HepG2 (cell line): ENCODE data around the gene MYBPC3. TPM values are rescaled to one million over a fixed set of nuclear protein-coding genes. Genes with fewer than 3 reads are reported as not detected.

ENCODE experiments used
- ATAC-seq: fragments of 200-7000 bp; cut with Tn5 transposase; 3 replicates; pipeline ENCODE4 v1.9.1; 2020; ENCODE audit warnings: mild to moderate bottlenecking, moderate library complexity
- BruUV-seq: library from RNA; stranded (reverse); fragments of 400-500 nt; replicated peaks from 2 replicates; lab custom pipeline; 2021; lab: Mats Ljungman, UMichigan
- CTCF ChIA-PET: fragments of 300-600 bp; formaldehyde crosslinking; extraction: SDS; loops from one replicate; lab custom pipeline; 2021; ENCODE audit warnings: low total read pairs, inconsistent platforms, low intra/inter-chr PET ratio; lab: Yijun Ruan, JAX
- POLR2A ChIA-PET: fragments of 350-600 bp; sonication (Branson Sonifier 250); formaldehyde crosslinking; loops from one replicate; lab custom pipeline; 2020; ENCODE audit warnings: antibody characterized with exemption, inconsistent platforms; lab: Yijun Ruan, JAX
- DNase-seq: peaks from one replicate; pipeline ENCODE4 v3.0.0-alpha.2; 2015; ENCODE audit warnings: low spot score
- FAIRE-seq: peaks from 3 replicates; lab custom pipeline; 2011; peaks lifted over from hg19 to GRCh38; lab: Jason Lieb, UNC
- H2AFZ ChIP-seq: one replicate; pipeline ENCODE4 v1.6.1; 2011; ENCODE audit warnings: low read length, inconsistent platforms
- H3K27ac ChIP-seq: fragments of 300-600 bp; 3 replicates; pipeline ENCODE4 v1.8.0; 2011; ENCODE audit warnings: mixed run types, mild to moderate bottlenecking, mixed read lengths, low read length, inconsistent platforms; ENCODE audit not compliant: insufficient read depth; ENCODE audit errors: extremely low read length
- H3K27me3 ChIP-seq, 2 experiments: fragments of 200-600 bp in 1 of 2; 2 replicates in 1 of 2; 3 replicates in 1 of 2; pipeline versions ENCODE4 v1.6.0 to v1.8.0; 2011; ENCODE audit warnings: low read length in 2 of 2, mild to moderate bottlenecking in 2 of 2, moderate library complexity in 2 of 2, inconsistent platforms in 1 of 2; ENCODE audit not compliant: insufficient read depth in 2 of 2, control insufficient read depth in 1 of 2
- H3K36me3 ChIP-seq, 2 experiments: fragments of 200-600 bp in 1 of 2; replicated peaks in 1 of 2; 2 replicates in 1 of 2; 3 replicates in 1 of 2; pipeline versions ENCODE4 v1.5.1 to v1.8.0; 2011; ENCODE audit warnings: low read length in 2 of 2, inconsistent platforms in 1 of 2; ENCODE audit not compliant: insufficient read depth in 2 of 2, control insufficient read depth in 1 of 2
- H3K4me1 ChIP-seq: 2 replicates; pipeline ENCODE4 v1.5.1; 2012; ENCODE audit warnings: low read length, inconsistent platforms; ENCODE audit not compliant: insufficient read depth
- H3K4me2 ChIP-seq: 2 replicates; pipeline ENCODE4 v1.6.0; 2011; ENCODE audit warnings: low read depth, low read length, inconsistent platforms
- H3K4me3 ChIP-seq, 3 experiments: fragments of 200-600 bp in 1 of 3; sonication (generic), shearing (Covaris generic) in 1 of 3; replicated peaks in 1 of 3; 2 replicates each; pipeline ENCODE4 v1.5.1; 2011 to 2016; ENCODE audit warnings: low read length in 3 of 3, inconsistent platforms in 2 of 3, low read depth in 2 of 3, mild to moderate bottlenecking in 2 of 3, control low read depth in 1 of 3, mixed read lengths in 1 of 3; ENCODE audit not compliant: insufficient read depth in 1 of 3
- H3K79me2 ChIP-seq: one replicate; pipeline ENCODE4 v1.6.1; 2011; ENCODE audit warnings: low read length, inconsistent platforms; ENCODE audit not compliant: insufficient read depth
- H3K9ac ChIP-seq: 2 replicates; pipeline ENCODE4 v1.6.0; 2011; ENCODE audit warnings: mild to moderate bottlenecking, low read depth, low read length, inconsistent platforms; ENCODE audit not compliant: insufficient read depth
- H3K9me3 ChIP-seq: 2 replicates; pipeline ENCODE4 v1.5.1; 2012; ENCODE audit warnings: mild to moderate bottlenecking, low read length
- H4K20me1 ChIP-seq: 2 replicates; pipeline ENCODE4 v1.6.0; 2011; ENCODE audit warnings: inconsistent platforms, mild to moderate bottlenecking, low read length, moderate library complexity; ENCODE audit not compliant: insufficient read depth
- BORCS8-MEF2B ChIP-seq: sonication (generic); formaldehyde crosslinking; IDR thresholded peaks from 2 replicates; pipeline ENCODE4 v1.8.0; 2022; ENCODE audit warnings: mild to moderate bottlenecking, missing genetic modification reagents
- ELF4 ChIP-seq: sonication (generic); formaldehyde crosslinking; IDR thresholded peaks from 2 replicates; pipeline ENCODE4 v1.5.0; 2020; ENCODE audit warnings: missing genetic modification reagents, mild to moderate bottlenecking, moderate library complexity, borderline replicate concordance
- GABPB1 ChIP-seq: IDR thresholded peaks from 2 replicates; pipeline ENCODE4 v1.6.1; 2016; ENCODE audit warnings: mild to moderate bottlenecking, missing genetic modification reagents, moderate library complexity, missing compliant biosample characterization
- HNF4G ChIP-seq, 2 experiments: sonication (generic) in 1 of 2; formaldehyde crosslinking in 1 of 2; IDR thresholded peaks; 2 replicates each; pipeline versions ENCODE4 v1.4.0 to v1.6.1; 2011 to 2020; ENCODE audit warnings: borderline replicate concordance in 2 of 2, low read depth in 2 of 2, mild to moderate bottlenecking in 2 of 2, low read length in 1 of 2, missing genetic modification reagents in 1 of 2, moderate library complexity in 1 of 2
- KLF12 ChIP-seq: sonication (generic); formaldehyde crosslinking; IDR thresholded peaks from 2 replicates; pipeline ENCODE4 v1.4.0; 2020; ENCODE audit warnings: missing genetic modification reagents, borderline replicate concordance
- ZNF20 ChIP-seq: sonication (generic); formaldehyde crosslinking; IDR thresholded peaks from 2 replicates; pipeline ENCODE4 v1.4.0; 2020; ENCODE audit warnings: mild to moderate bottlenecking, moderate library complexity, missing genetic modification reagents
- ZNF550 ChIP-seq: sonication (generic); formaldehyde crosslinking; IDR thresholded peaks from 2 replicates; pipeline ENCODE4 v1.4.0; 2020; ENCODE audit warnings: mild to moderate bottlenecking, missing genetic modification reagents, borderline replicate concordance
- ZNF768 ChIP-seq: sonication (generic); formaldehyde crosslinking; IDR thresholded peaks from 2 replicates; pipeline ENCODE4 v1.4.0; 2020; ENCODE audit warnings: missing genetic modification reagents
- WGBS: methylation state at CpG from one replicate; pipeline ENCODE4 v1.1.6; 2017; ENCODE audit warnings: low lambda C conversion rate; 5-methylcytosine and 5-hydroxymethylcytosine counted together
- in situ Hi-C: cut with HindIII; loops from 2 replicates; pipeline ENCODE4 v1.10.0; 2017; ENCODE audit warnings: low pct_unique_long_range_greater_than_20kb; ENCODE audit not compliant: extremely low pct_ligation_motif_present
- intact Hi-C: fragments of 100-400 bp; cut with micrococcal nuclease; formaldehyde crosslinking; loops from one replicate; pipeline ENCODE4 v1.10.0; 2022; ENCODE audit not compliant: unreplicated experiment
- polyA plus RNA-seq, 8 experiments: library from polyadenylated mRNA; depleted of rRNA in 3 of 8; stranded (reverse) in 7 of 8; unstranded in 1 of 8; fragments of >200 nt; fragmentation: Illumina TruSeq in 4 of 8; extraction: Trizol in 4 of 8; gene quantifications; 2 replicates each; pipeline versions ENCODE4 v1.2.1 to v1.2.3, GENCODE V29; 2011 to 2016; ENCODE audit warnings: low read depth in 4 of 8, missing spikeins in 1 of 8, mixed read lengths in 1 of 8; ENCODE audit not compliant: insufficient read depth in 1 of 8
- total RNA-seq, 5 experiments: library from RNA; depleted of rRNA; stranded (reverse); fragments of >200 nt; fragmentation: Illumina TruSeq; extraction: Trizol; gene quantifications; 2 replicates each; pipeline ENCODE4 v1.2.3, GENCODE V29; 2016; ENCODE audit warnings: low read depth in 1 of 5
- TF ChIP-seq, protein P1 (sequence below): sonication (generic); formaldehyde crosslinking; IDR thresholded peaks from 2 replicates; pipeline ENCODE4 v1.9.0; 2021; ENCODE audit warnings: missing genetic modification reagents, borderline replicate concordance
- TF ChIP-seq, protein P2 (sequence below): IDR thresholded peaks from 2 replicates; pipeline ENCODE4 v1.6.1; 2016; ENCODE audit warnings: mild to moderate bottlenecking
- TF ChIP-seq, protein P3 (sequence below): sonication (generic); formaldehyde crosslinking; IDR thresholded peaks from 2 replicates; pipeline ENCODE4 v1.8.0; 2022; ENCODE audit warnings: mild to moderate bottlenecking, missing genetic modification reagents, moderate library complexity

Gene MYBPC3
- total and polyA plus RNA-seq, 2 of the 13 experiments (the other 11 are each of a cell fraction or from before 2014, with no cell fraction given): not detected

DNA sequence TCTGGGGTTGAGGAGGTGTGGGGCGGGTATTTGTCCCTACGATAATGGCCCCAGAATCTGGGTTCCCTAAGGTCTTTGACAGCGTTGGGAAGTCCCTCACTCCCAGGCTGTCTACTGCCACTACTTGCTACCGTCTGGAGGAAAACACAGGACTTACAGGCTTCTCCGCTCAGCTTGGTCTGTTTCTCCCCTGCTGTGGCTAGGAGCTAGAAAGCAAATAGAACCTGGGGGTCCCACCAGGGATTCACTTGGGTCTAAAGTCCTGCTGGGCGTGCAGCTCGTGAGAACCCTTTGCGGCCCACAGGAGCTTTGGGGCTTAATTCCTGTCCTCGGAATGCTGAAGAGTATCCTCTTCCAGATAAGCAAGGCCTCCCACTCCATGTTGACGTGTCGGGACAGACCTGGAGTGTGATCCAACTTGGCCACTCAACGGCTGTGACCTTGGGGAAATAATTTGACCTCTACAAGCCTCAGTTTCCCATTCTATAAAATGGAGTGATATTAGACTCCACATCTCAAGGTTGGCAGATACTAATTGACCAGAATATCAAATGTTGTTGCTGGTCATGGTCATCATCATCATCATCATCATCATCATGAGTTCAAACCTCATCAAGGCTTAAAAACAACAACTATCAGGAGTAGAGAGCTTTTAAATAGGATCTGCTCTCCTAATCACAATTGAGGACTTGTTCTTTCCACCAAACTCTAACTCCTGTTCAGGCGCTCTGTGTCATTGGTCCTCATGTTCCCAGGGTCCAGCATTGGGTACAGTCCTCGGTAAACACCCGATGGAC is 1.7 kb upstream of the MYBPC3 start (continued):
- TF ChIP-seq KLF12 (CRISPR knock-in tag): no peak
- no peak for TF ChIP-seq ZNF550
- no peak for TF ChIP-seq GABPB1 (CRISPR knock-in tag)
- TF ChIP-seq ZNF20 (CRISPR knock-in tag): no peak

DNA sequence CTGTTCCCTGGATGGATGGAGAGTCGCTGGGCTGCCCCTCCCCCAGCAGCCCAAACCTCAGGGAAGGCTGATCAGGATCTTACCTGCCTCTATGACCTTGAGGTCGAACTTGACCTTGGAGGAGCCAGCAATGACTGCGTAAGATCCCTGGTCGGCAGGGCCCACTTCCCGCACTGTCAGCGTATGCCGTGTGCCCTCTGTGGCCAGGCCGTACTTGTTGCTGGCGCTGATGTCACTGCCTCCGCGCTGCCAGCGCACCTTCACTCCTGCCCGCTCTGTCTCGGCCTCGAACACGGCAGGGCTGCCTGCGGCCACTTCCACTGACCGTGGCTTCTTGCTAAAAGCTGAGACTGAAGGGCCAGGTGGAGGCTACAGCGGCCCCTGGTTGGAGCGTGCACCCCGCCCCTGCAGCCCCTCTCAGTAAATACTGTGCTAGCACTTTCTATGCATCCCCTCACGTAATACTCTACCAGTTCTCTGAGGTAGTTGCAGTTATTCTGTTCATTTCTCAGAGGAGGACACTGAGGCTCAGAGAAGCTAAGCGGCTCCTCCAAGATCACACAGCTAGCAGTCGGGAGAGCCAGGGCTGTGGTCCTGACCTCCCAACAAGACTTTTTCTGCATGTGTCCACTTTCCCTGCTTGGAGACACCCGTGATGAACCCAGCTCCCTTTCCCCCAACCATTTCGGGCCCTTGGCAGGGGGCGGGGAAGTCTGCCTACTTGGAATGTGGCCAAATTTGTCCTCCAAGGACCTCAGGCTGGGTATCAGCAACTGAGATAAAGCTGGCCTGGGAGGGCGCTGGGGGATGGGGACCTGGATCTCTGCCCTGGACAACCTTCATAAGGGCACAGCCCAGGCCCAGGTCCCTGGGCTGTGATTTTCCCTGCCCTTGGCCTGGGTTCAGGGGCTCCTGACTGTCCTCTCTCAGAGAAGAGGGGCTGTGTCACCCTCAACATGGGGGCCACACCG is 1.1 kb downstream of the MYBPC3 start:
- Histone ChIP-seq H2AFZ (no peak overlapping the region), H3K4me2 (no peak overlapping the region), H3K27me3 (peaks cover 9 to 54% of the 10 kb centered on the region in 2 experiments; a peak in 3 of 5 replicates), H3K4me1 (peaks cover 61% of the 10 kb centered on the region), H3K9me3 (no peaks in the 10 kb centered on the region), H3K9ac (no peak overlapping the region), H3K4me3 (no peak overlapping the region)
- FAIRE-seq (no peak), DNase-seq (no peak), ATAC-seq (no peak)
- POLR2A ChIA-PET: no interaction called here
- WGBS: 41% methylated on average over 16 of the region's 29 CpGs
- in situ Hi-C loops: loop anchor here (5.0 kb wide), 1 partner anchor 174 kb away; the partner anchor contains the start of gene ARFGAP2
- TF ChIP-seq, protein P1, sequence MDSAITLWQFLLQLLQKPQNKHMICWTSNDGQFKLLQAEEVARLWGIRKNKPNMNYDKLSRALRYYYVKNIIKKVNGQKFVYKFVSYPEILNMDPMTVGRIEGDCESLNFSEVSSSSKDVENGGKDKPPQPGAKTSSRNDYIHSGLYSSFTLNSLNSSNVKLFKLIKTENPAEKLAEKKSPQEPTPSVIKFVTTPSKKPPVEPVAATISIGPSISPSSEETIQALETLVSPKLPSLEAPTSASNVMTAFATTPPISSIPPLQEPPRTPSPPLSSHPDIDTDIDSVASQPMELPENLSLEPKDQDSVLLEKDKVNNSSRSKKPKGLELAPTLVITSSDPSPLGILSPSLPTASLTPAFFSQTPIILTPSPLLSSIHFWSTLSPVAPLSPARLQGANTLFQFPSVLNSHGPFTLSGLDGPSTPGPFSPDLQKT (CRISPR knock-in tag): no peak
- TF ChIP-seq, protein P2, sequence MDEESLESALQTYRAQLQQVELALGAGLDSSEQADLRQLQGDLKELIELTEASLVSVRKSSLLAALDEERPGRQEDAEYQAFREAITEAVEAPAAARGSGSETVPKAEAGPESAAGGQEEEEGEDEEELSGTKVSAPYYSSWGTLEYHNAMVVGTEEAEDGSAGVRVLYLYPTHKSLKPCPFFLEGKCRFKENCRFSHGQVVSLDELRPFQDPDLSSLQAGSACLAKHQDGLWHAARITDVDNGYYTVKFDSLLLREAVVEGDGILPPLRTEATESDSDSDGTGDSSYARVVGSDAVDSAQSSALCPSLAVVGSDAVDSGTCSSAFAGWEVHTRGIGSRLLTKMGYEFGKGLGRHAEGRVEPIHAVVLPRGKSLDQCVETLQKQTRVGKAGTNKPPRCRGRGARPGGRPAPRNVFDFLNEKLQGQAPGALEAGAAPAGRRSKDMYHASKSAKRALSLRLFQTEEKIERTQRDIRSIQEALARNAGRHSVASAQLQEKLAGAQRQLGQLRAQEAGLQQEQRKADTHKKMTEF (CRISPR knock-in tag): no peak
- TF ChIP-seq, protein P3, sequence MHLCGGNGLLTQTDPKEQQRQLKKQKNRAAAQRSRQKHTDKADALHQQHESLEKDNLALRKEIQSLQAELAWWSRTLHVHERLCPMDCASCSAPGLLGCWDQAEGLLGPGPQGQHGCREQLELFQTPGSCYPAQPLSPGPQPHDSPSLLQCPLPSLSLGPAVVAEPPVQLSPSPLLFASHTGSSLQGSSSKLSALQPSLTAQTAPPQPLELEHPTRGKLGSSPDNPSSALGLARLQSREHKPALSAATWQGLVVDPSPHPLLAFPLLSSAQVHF: no peak
- TF ChIP-seq ZNF768 (CRISPR knock-in tag) (peak; percentile 91), ELF4 (CRISPR knock-in tag) (no peak), BORCS8-MEF2B (CRISPR knock-in tag) (no peak), HNF4G (IDR thresholded peaks at IDR 0.05; ENCODE audit: borderline replicate concordance, low read depth, low read length) (no peak), HNF4G (CRISPR knock-in tag; IDR thresholded peaks at IDR 0.05; ENCODE audit: borderline replicate concordance, low read depth) (no peak)
- TF ChIP-seq, all 625 proteins: peak for 1
- CTCF ChIA-PET: no interaction called here
- no peak overlapping the region for H3K27ac ChIP-seq
- no peaks in the 10 kb centered on the region for H3K36me3 ChIP-seq
- BruUV-seq: no TSS peak
- intact Hi-C loops: no loop called here
- H3K79me2 ChIP-seq: no peaks in the 10 kb centered on the region
- no peaks in the 10 kb centered on the region for H4K20me1 ChIP-seq
